Pulmonary artery endothelial cell (primary cell): ENCODE results near the gene JMY. TPM values are rescaled to one million over a fixed set of nuclear protein-coding genes. Genes with fewer than 3 reads are reported as not detected.
A peak's percentile ranks its signal among the peaks of the same experiment; 100 is the strongest.

Source experiments
- DNase-seq: peaks from one replicate; pipeline ENCODE4 v3.0.0-alpha.2; 2011; ENCODE audit warnings: low read depth, low spot score
- total RNA-seq: library from RNA; depleted of rRNA; stranded (reverse); fragments of >200 nt; gene quantifications from 2 replicates; pipeline ENCODE4 v1.2.3, GENCODE V29; 2014

Gene JMY
- total RNA-seq = 8.9 and 10.7 TPM in 2 replicates

- DNase-seq = peak; percentile 10
These were observed at the start of gene JMY for GRCh38 chr5:79235634-79236361. Gene JMY (plus strand): TSS chr5:79236131. CDS start chr5:79236651, 520 bp downstream.

GRCh38 chr5:79186455-79186854 lies 49.5 kb upstream of the JMY start:
- DNase-seq = no peak

- no peak for DNase-seq
These were observed 46.3 kb upstream of the JMY start for GRCh38 chr5:79189439-79190234.

- no peak for DNase-seq
These were observed 45.7 kb upstream of the JMY start for GRCh38 chr5:79190235-79190529.

- DNase-seq = no peak
These were observed 44.5 kb upstream of the JMY start for GRCh38 chr5:79191457-79191856.

GRCh38 chr5:79193643-79194042 lies 42.3 kb upstream of the JMY start:
- DNase-seq = no peak

DNA sequence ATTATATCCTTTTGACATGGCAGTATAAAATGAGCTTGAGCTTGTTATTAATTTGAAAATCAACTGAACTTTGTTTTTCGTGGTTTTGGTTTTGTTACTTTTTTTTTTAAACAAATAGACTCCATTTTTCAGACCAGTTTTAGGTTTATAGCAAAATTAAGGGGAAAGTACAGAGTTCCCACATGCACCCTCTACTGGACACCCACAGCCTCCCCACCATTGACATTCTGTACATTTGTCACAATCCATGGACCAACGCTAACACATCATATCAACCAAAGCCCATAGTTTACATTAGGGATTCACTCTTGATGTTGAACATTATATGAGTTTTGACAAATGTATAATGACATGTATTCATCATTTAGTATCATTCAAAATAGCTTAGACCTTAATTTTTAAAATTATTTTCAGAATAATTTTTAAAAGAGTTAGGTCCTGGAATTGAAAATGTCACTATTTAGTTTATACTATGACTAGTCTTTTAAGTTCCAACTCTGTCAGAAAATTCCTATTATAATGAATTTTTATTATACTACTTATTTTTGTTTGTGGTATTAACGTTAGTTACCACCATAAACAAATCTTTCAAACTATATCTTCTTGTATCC lies 35.3 kb upstream of the JMY start:
- DNase-seq = no peak

DNA sequence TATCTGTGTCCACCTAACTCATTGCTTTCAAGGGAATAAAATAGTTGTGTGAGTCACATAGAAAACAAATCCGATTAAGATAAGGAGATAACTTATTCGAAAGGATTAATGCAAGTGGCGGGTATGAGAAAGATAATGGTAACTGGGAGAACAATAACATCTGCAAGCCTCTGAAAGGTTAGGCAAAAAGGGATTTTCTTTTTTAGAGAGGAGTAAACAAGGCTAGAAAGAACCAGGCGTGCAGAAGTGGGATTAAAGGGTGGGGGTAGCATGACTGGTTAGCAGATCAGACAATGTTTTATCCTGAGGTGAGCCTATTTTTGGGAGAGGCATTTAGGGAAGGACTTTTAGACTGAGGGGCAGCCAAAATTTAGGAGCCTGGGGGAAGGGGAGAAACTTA lies 34.7 kb upstream of the JMY start:
- no peak for DNase-seq

DNA sequence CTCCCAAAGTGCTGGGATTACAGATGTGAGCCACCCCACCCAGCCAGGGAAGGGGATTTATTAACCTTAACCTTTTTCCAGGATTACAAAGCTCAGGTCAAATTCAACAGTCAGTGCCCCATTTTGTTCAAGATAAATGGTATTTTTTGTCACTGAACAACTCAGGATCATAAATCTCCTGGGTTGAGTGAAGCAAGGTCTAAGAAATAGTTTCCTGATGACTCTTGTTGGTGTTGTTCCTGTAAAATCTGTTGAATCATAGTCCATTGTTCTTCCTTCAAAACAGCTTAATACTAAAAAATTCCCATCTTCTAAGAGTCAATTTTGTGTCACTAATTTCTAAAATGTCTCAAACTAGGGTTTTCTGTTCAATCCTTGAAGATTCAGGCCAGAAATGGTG lies 33.9 kb upstream of the JMY start:
- peak; percentile 26 for DNase-seq

DNA sequence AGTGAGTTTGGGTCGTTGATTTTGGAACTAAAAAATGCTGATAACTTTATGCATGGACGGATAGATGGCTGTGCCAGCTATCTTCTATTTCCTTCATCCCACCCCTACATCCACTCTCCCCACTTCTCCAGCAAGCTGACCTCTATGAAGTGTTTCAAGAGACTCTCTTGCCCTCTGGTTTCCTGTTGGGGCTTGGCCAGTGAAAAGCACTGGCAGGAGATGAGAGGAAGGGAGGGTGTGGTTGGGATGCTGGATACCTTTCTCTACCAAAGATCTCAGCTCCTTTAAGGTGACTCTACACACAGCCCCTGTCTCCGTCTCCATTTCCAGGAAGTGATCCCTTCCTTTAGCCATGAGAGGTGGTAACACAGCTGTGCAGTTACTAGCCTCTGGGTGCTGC lies 30.0 kb upstream of the JMY start:
- no peak for DNase-seq

- DNase-seq = no peak
These were observed 29.4 kb upstream of the JMY start for GRCh38 chr5:79206541-79206940.

GRCh38 chr5:79209505-79209904 lies 26.4 kb upstream of the JMY start:
- DNase-seq = no peak

- no peak for DNase-seq
These were observed 11.5 kb upstream of the JMY start for GRCh38 chr5:79224286-79224984.

DNA sequence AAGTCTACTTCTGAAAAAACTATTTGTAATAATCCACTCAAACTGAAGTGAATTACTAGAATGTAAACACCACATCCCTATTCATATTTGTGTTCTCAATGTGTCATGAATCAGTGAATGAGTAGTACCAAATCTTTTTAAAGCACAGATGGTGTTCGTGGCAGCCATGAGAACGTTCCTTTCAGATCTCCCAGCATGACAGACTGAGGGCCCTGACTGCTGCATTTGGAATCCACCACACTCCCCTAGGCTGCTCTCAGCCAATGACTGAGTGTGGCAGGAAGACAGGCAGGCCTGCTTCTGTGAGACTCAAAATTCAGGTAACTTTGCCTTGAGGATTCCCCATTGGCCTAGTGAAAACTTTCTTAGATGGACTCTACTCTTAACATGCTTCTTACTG lies 10.9 kb upstream of the JMY start:
- no peak for DNase-seq

DNA sequence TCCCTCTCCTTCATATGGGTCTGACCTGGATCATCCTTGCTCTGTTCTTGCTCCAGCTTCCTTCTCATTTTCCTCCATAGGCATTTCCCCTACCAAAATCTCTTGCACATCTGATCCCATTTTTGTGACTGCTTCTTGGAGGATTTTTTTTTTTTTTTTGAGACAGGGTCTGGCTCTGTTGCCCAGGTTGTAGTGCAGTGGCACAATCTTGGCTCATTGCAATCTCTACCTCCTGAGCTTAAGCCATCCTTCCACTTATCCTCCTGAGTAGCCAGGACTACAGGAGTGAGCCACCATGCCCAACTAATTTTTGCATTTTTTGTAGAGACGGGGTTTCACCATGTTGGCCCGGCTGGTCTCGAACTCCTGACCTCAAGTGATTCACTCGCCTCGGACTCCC lies 10.5 kb upstream of the JMY start:
- DNase-seq = no peak

DNA sequence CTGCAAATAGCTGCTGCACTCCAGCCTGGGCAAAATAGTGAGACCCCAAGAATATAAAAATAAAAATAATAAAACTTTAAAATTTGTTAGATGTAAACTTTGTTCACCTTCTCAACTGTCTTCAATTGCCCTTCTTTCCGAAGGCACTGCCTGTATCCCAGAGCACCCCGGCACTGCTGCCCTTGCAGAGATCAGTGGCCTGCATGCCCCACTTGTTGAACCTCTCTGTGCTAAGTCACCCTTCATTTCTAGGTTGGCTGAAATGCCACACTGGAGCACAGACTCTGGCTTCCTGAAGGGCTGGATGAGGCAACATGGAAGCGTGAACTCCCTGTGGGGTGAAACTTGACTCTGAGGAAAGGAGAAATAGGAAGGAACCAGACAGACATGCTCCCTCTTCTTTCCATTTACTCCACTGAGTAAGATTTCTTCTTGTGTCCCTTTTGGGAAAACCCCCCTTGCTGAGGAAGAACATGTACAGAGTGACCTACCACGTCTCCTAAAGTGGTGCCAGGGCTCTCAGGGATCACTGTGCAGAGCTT lies 8.4 kb upstream of the JMY start:
- no peak for DNase-seq

DNA sequence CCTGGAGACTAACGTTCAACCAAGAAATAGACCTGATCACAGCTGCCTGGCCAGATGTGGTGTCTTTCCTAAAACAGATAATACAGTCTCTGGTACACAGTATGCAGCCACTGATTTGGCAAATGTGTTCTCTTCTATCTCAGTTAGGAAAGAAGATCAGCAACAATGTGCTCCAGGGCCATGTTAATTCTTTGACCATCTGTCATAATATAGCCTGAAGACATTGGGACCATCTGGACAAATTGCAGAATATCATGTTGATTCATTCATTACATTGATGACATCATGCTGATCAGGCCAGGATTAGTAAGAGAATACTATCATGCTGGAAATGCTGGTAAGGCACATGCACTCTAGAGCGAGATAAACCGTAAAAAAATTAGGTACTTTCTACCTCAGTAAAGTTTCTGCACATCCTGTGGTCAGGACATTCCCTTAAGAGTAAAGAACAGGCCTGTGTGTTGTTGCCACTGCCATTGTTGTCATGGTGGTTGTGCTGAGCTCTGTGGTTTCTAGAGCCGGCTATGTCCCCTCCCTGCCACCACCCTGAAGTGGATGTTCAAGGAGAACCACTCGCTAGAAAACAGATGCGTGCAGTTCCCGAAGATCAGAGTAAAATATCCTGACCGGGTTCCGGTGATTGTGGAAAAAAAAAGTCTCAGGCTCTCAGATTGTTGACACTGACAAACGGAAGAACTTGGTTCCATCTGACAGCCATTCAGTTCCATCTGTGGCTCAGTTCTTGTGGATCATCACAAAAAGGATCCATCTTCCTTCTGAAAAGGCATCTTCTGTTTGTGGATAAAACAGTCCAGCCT lies 6.4 kb upstream of the JMY start:
- no peak for DNase-seq

GRCh38 chr5:79235261-79235633 lies 684 bp upstream of the JMY start:
- no peak for DNase-seq

DNA sequence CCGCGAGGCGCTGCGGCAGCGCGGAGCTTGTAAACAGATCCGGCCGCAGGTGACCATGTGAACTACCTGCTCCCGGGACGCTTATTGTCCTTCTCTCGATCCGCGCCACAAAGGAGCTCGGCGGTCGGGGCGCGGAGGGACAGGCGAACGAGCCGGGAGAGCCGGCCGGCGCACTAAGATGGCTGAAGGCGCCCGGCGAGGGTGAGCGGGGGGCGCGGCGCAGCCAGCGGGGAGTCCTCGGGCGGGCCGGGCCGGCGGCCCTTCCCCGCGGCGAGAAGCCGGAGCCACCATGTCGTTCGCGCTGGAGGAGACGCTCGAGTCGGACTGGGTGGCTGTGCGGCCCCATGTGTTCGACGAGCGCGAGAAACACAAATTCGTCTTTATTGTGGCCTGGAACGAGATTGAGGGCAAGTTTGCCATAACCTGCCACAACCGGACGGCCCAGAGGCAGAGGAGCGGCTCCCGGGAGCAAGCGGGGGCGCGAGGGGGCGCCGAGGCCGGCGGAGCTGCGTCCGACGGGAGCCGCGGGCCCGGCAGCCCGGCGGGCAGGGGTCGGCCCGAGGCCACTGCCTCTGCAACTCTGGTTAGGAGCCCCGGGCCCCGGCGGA lies 535 bp downstream of the JMY start:
- DNase-seq = no peak

DNA sequence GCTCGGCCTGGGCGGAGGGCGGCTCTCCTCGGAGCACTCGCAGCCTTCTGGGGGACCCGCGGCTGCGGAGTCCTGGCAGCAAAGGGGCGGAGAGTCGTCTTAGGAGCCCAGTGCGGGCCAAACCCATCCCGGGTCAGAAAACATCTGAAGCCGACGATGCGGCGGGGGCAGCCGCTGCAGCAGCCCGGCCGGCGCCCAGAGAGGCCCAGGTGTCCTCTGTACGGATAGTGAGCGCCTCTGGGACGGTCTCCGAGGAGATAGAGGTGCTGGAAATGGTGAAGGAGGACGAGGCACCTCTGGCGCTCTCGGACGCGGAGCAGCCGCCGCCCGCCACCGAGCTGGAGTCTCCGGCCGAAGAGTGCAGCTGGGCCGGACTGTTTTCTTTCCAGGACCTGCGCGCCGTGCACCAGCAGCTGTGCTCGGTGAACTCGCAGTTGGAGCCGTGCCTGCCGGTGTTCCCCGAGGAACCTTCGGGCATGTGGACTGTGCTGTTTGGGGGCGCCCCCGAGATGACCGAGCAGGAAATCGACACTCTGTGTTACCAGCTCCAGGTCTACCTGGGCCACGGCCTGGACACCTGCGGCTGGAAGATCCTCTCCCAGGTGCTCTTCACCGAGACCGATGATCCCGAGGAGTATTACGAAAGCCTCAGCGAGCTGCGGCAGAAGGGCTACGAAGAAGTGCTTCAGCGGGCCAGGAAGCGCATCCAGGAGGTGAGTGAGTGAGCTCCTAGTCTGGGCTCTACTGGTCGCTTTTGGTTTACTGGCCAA lies 1.2 kb downstream of the JMY start:
- no peak for DNase-seq
